CD4-positive, alpha-beta memory T cell (primary cell): ENCODE measurements around the gene SLC16A1. TPM values are rescaled to one million over a fixed set of nuclear protein-coding genes. Genes with fewer than 3 reads are reported as not detected.

ENCODE experiments used
- CTCF ChIA-PET: fragments of 350-600 bp; sonication (Branson Sonifier 250); formaldehyde crosslinking; loops from one replicate; lab custom pipeline; 2021; ENCODE audit warnings: inconsistent platforms; ENCODE audit not compliant: partially characterized antibody; lab: Charles Lee
- POLR2A ChIA-PET: fragments of 350-600 bp; sonication (Branson Sonifier 250); formaldehyde crosslinking; loops from one replicate; lab custom pipeline; 2021; ENCODE audit not compliant: partially characterized antibody; lab: Charles Lee
- DNase-seq, 5 donors: peaks; one replicate each; pipeline versions ENCODE4 v3.0.0 to v3.0.0-alpha.2; 2020 to 2022; ENCODE audit warnings: mixed read lengths in 1 of 5
- H3K27ac ChIP-seq: one replicate; pipeline ENCODE4 v1.7.0; 2013; ENCODE audit warnings: low read depth, low read length
- H3K27me3 ChIP-seq: 2 replicates; pipeline ENCODE4 v1.7.0; 2013; ENCODE audit warnings: mild to moderate bottlenecking, low read length, moderate library complexity; ENCODE audit not compliant: insufficient read depth
- H3K36me3 ChIP-seq: 2 replicates; pipeline ENCODE4 v1.7.0; 2013; ENCODE audit warnings: mild to moderate bottlenecking, low read length, moderate library complexity; ENCODE audit not compliant: insufficient read depth
- H3K4me1 ChIP-seq: 2 replicates; pipeline ENCODE4 v1.7.0; 2013; ENCODE audit warnings: mild to moderate bottlenecking, low read length, moderate library complexity; ENCODE audit not compliant: insufficient read depth
- H3K4me3 ChIP-seq, 2 donors: one replicate each; pipeline ENCODE4 v1.7.0; 2013; ENCODE audit warnings: low read length in 2 of 2, mild to moderate bottlenecking in 1 of 2
- H3K9me3 ChIP-seq, 2 donors: one replicate each; pipeline ENCODE4 v1.7.0; 2013; ENCODE audit warnings: low read length in 2 of 2, control low read depth in 1 of 2; ENCODE audit not compliant: control insufficient read depth in 1 of 2
- H3K27ac Mint-ChIP-seq, 7 donors: one replicate each; pipeline ENCODE4 v1.8.0; 2020 to 2021; ENCODE audit warnings: mixed read lengths in 7 of 7, mild to moderate bottlenecking in 6 of 7, inconsistent platforms in 3 of 7, moderate library complexity in 3 of 7
- H3K27me3 Mint-ChIP-seq, 2 donors: one replicate each; pipeline ENCODE4 v1.8.0; 2020 to 2021; ENCODE audit warnings: mixed read lengths in 2 of 2
- H3K36me3 Mint-ChIP-seq, 2 donors: one replicate each; pipeline ENCODE4 v1.8.0; 2020 to 2021; ENCODE audit warnings: mixed read lengths in 2 of 2, inconsistent platforms in 1 of 2, mild to moderate bottlenecking in 1 of 2
- H3K4me1 Mint-ChIP-seq, 4 donors: one replicate each; pipeline ENCODE4 v1.8.0; 2020 to 2021; ENCODE audit warnings: mixed read lengths in 4 of 4, mild to moderate bottlenecking in 1 of 4
- H3K4me3 Mint-ChIP-seq, 8 donors: one replicate each; pipeline ENCODE4 v1.8.0; 2020 to 2021; ENCODE audit warnings: mixed read lengths in 8 of 8, mild to moderate bottlenecking in 7 of 8, moderate library complexity in 6 of 8, inconsistent platforms in 3 of 8
- H3K9me3 Mint-ChIP-seq, 8 donors: one replicate each; pipeline ENCODE4 v1.8.0; 2020 to 2021; ENCODE audit warnings: mixed read lengths in 8 of 8, mild to moderate bottlenecking in 5 of 8, inconsistent platforms in 3 of 8, moderate library complexity in 1 of 8
- intact Hi-C: fragments of 100-400 bp; cut with micrococcal nuclease; formaldehyde crosslinking; loops from one replicate; pipeline ENCODE4 v1.15.1; 2023
- polyA plus RNA-seq, 2 donors: library from polyadenylated mRNA; unstranded; fragments of 300-500 nt; fragmentation: Illumina TruSeq; gene quantifications; one replicate each; pipeline ENCODE4 v1.2.3, GENCODE V29; 2021
- total RNA-seq, 2 experiments: library from RNA; stranded (reverse); gene quantifications; one replicate each; pipeline ENCODE4 v1.2.3, GENCODE V29; 2021

SLC16A1 gene
- total and polyA plus RNA-seq, 4 experiments from 2014 or later: 9.7 to 14.8 (median 11.3) TPM

GRCh38 chr1:112876315-112876714 lies 79.7 kb downstream of the SLC16A1 start:
- intact Hi-C loops: no loop called here
- Mint-ChIP-seq H3K4me3 (no peak overlapping the region), H3K27ac (no peak overlapping the region), H3K4me1 (no peaks in the 10 kb centered on the region), H3K36me3 (no peaks in the 10 kb centered on the region), H3K9me3 (peaks cover 0 to under 1% (median 0%) of the 10 kb centered on the region in 8 donors), H3K27me3 (peaks cover 3 to 7% of the 10 kb centered on the region in 2 donors)
- Histone ChIP-seq H3K27me3 (no peaks in the 10 kb centered on the region), H3K9me3 (no peaks in the 10 kb centered on the region), H3K27ac (no peak overlapping the region), H3K4me1 (no peaks in the 10 kb centered on the region), H3K36me3 (no peaks in the 10 kb centered on the region), H3K4me3 (no peak overlapping the region)
- ChIA-PET POLR2A (no interaction called here), CTCF (interaction anchor here (1.1 to 1.5 kb wide), 4 partner anchors 14 to 196 kb away, joined by 3 to 5 read pairs (median 3); partner anchors contain the start of genes PPM1J and SLC16A1)
- DNase-seq: no peak

DNA sequence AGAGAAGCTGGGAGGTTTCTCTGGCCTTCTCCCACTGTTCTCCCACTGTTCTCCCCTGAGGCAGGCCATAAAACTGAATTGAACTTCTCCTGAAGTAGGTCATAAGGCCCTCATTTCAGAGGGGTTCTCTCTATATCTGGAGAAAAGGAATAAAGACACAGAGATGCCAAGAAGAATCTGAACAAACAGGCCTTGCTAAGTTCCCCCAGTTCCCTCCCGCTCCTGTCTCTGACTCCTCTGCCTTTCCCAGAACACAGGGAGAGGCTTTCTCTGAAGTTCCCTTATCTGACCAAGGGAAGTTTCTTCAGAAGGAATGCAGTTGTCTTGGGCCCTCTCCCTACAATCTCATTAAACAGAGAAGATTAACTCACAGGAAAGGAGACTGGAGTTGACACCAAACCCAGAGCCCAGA lies 83.4 kb downstream of the SLC16A1 start:
- Histone ChIP-seq H3K4me1 (no peaks in the 10 kb centered on the region), H3K36me3 (no peaks in the 10 kb centered on the region), H3K27me3 (no peaks in the 10 kb centered on the region), H3K4me3 (no peak overlapping the region), H3K9me3 (no peaks in the 10 kb centered on the region), H3K27ac (no peak overlapping the region)
- Mint-ChIP-seq H3K36me3 (no peaks in the 10 kb centered on the region), H3K27me3 (peaks cover 1 to 10% of the 10 kb centered on the region in 2 donors), H3K9me3 (no peaks in the 10 kb centered on the region), H3K27ac (no peak overlapping the region), H3K4me1 (no peaks in the 10 kb centered on the region), H3K4me3 (no peak overlapping the region)
- intact Hi-C loops: no loop called here
- no peak for DNase-seq
- ChIA-PET CTCF (no interaction called here), POLR2A (no interaction called here)

DNA sequence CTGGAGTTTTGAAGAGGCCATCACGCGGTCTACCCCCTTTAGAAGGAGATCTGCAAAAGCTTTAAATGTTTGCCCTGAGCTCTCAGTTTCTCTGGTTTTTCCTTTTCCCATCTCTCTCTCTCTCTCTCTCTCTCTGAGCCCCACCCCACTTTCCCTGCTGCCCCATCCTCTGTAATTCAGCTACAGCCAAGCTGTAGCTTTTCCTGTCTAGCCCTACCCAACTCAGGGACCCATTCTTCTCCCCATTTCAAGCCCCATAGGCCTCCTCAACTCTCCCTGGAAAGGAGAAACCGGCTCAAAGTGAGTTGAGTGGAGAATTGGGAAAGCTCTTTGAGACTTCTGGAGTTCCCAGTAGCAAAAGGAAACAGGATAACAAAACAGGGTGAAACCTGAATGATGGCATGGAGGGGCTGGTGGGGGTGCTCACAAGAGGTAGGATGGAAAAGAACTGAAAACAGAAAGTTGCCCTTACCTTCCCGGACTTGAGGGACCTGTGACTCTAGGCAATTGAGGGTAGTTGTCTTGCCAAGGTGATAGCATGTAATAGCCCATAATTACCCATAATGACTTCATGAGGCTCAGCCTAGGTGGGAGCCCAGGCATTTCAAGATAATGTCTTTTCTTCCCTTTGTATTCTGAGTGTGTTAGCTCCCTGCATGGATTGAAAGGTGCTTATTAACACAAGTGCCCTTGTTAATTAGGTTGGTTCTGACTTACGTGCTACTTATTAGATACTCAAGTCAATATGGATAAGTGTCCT lies 84.9 kb downstream of the SLC16A1 start:
- Mint-ChIP-seq H3K4me3 (no peak overlapping the region), H3K27me3 (peaks cover under 1 to 7% of the 10 kb centered on the region in 2 donors), H3K27ac (no peak overlapping the region), H3K4me1 (no peaks in the 10 kb centered on the region), H3K36me3 (no peaks in the 10 kb centered on the region), H3K9me3 (no peaks in the 10 kb centered on the region)
- no peaks in the 10 kb centered on the region for H3K4me1 ChIP-seq
- intact Hi-C loops: no loop called here
- no peak overlapping the region for H3K4me3 ChIP-seq
- ChIA-PET POLR2A (interaction anchor here (0.6 kb wide), 1 partner anchor 15 kb away, joined by 4 read pairs; no protein-coding TSS in a partner anchor), CTCF (interaction anchor here (0.6 to 2.3 kb wide), 3 partner anchors 9 to 404 kb away, joined by 3 to 8 read pairs (median 3); partner anchors contain the start of gene LRIG2)
- H3K36me3 ChIP-seq: no peaks in the 10 kb centered on the region
- no peak for DNase-seq
- H3K27ac ChIP-seq: no peak overlapping the region
- no peaks in the 10 kb centered on the region for H3K9me3 ChIP-seq
- no peaks in the 10 kb centered on the region for H3K27me3 ChIP-seq

- POLR2A ChIA-PET: no interaction called here
- Histone ChIP-seq H3K9me3 (no peaks in the 10 kb centered on the region), H3K27me3 (no peaks in the 10 kb centered on the region), H3K36me3 (no peaks in the 10 kb centered on the region), H3K27ac (no peak overlapping the region), H3K4me3 (no peak overlapping the region), H3K4me1 (no peaks in the 10 kb centered on the region)
- H3K4me1 Mint-ChIP-seq: no peaks in the 10 kb centered on the region
- CTCF ChIA-PET: interaction anchor here (2.3 kb wide), 1 partner anchor 10 kb away, joined by 8 read pairs; no protein-coding TSS in a partner anchor
- no peaks in the 10 kb centered on the region for H3K36me3 Mint-ChIP-seq
- no peak overlapping the region for H3K27ac Mint-ChIP-seq
- no peaks in the 10 kb centered on the region for H3K9me3 Mint-ChIP-seq
- no peak for DNase-seq
- no peak overlapping the region for H3K4me3 Mint-ChIP-seq
- intact Hi-C loops: no loop called here
- H3K27me3 Mint-ChIP-seq: peaks cover 0 to 7% of the 10 kb centered on the region in 2 donors
Measured at GRCh38 chr1:112869895-112870294, 86.1 kb downstream of the SLC16A1 start.

- Histone ChIP-seq H3K27ac (no peak overlapping the region), H3K36me3 (no peaks in the 10 kb centered on the region), H3K4me1 (peaks cover 4% of the 10 kb centered on the region), H3K4me3 (no peak overlapping the region), H3K27me3 (no peaks in the 10 kb centered on the region), H3K9me3 (no peaks in the 10 kb centered on the region)
- Mint-ChIP-seq H3K27ac (no peak overlapping the region), H3K9me3 (no peaks in the 10 kb centered on the region), H3K4me1 (peaks cover 4 to 8% (median 5%) of the 10 kb centered on the region in 4 donors), H3K4me3 (no peak overlapping the region), H3K27me3 (peaks cover 0 to 5% of the 10 kb centered on the region in 2 donors), H3K36me3 (no peaks in the 10 kb centered on the region)
- no peak for DNase-seq
- ChIA-PET CTCF (no interaction called here), POLR2A (no interaction called here)
- intact Hi-C loops: no loop called here
Measured at GRCh38 chr1:112868191-112868590, 87.8 kb downstream of the SLC16A1 start.

DNA sequence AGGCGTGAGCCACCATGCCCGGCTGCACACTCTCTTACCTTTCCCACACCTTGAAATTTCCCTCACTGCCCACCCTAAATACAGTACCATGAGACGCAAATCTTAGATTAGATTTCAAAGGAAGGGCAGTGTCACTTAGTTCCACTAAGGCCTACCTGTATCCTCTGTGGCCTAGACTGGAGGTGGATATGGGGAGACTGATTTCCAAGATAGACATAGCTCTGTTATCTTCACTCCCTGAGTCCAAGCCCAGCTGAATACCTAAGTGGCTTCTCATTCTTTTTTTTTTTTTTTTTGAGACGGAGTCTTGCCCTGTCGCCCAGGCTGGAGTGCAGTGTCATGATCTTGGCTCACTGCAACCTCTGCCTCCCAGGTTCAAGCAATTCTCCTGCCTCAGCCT lies 89.0 kb downstream of the SLC16A1 start:
- Mint-ChIP-seq H3K27me3 (peaks cover 0 to 5% of the 10 kb centered on the region in 2 donors), H3K4me3 (no peak overlapping the region), H3K9me3 (no peaks in the 10 kb centered on the region), H3K36me3 (no peaks in the 10 kb centered on the region), H3K27ac (no peak overlapping the region), H3K4me1 (peaks cover 4 to 13% (median 5%) of the 10 kb centered on the region in 4 donors)
- Histone ChIP-seq H3K27me3 (no peaks in the 10 kb centered on the region), H3K4me1 (peaks cover 4% of the 10 kb centered on the region), H3K36me3 (no peaks in the 10 kb centered on the region), H3K27ac (no peak overlapping the region), H3K4me3 (no peak overlapping the region), H3K9me3 (no peaks in the 10 kb centered on the region)
- no peak for DNase-seq
- ChIA-PET POLR2A (no interaction called here), CTCF (interaction anchor here (0.9 kb wide), 1 partner anchor 205 kb away, joined by 3 read pairs; no protein-coding TSS in a partner anchor)
- intact Hi-C loops: no loop called here

GRCh38 chr1:112866151-112866550 lies 89.8 kb downstream of the SLC16A1 start:
- POLR2A ChIA-PET: no interaction called here
- no peaks in the 10 kb centered on the region for H3K27me3 ChIP-seq
- H3K4me3 Mint-ChIP-seq: no peak overlapping the region
- peaks cover 0 to 2% of the 10 kb centered on the region in 2 donors for H3K27me3 Mint-ChIP-seq
- intact Hi-C loops: no loop called here
- no peak overlapping the region for H3K27ac ChIP-seq
- H3K36me3 Mint-ChIP-seq: no peaks in the 10 kb centered on the region
- no peak overlapping the region for H3K4me3 ChIP-seq
- H3K9me3 ChIP-seq: no peaks in the 10 kb centered on the region
- no peaks in the 10 kb centered on the region for H3K36me3 ChIP-seq
- no peaks in the 10 kb centered on the region for H3K9me3 Mint-ChIP-seq
- DNase-seq: no peak
- H3K4me1 ChIP-seq: peaks cover 4% of the 10 kb centered on the region
- H3K27ac Mint-ChIP-seq: no peak overlapping the region
- CTCF ChIA-PET: interaction anchor here (0.6 kb wide), 1 partner anchor 114 kb away, joined by 3 read pairs; no protein-coding TSS in a partner anchor
- H3K4me1 Mint-ChIP-seq: peaks cover 4 to 13% (median 5%) of the 10 kb centered on the region in 4 donors
